WTC11 (cell line): Measurements from ENCODE around the gene EVA1C.

Experiments
- CREB1 ChIP-seq: sonication (generic); formaldehyde crosslinking; IDR thresholded peaks from 2 replicates; pipeline ENCODE4 v1.8.0; 2023; ENCODE audit warnings: mild to moderate bottlenecking, missing genetic modification reagents
- FOXJ3 ChIP-seq: sonication (generic); formaldehyde crosslinking; IDR thresholded peaks from 2 replicates; pipeline ENCODE4 v1.9.0; 2021; ENCODE audit warnings: missing genetic modification reagents, mild to moderate bottlenecking, borderline replicate concordance
- FOXP4 ChIP-seq: sonication (generic); formaldehyde crosslinking; IDR thresholded peaks from 2 replicates; pipeline ENCODE4 v1.8.0; 2022; ENCODE audit warnings: mild to moderate bottlenecking, missing genetic modification reagents
- HMGXB4 ChIP-seq: sonication (generic); formaldehyde crosslinking; IDR thresholded peaks from 2 replicates; pipeline ENCODE4 v1.8.1; 2023; ENCODE audit warnings: mild to moderate bottlenecking, moderate library complexity, missing genetic modification reagents
- NR3C1 ChIP-seq: sonication (generic); formaldehyde crosslinking; conservative IDR thresholded peaks from 2 replicates; pipeline ENCODE4 v1.8.1; 2023; ENCODE audit warnings: low read depth, mild to moderate bottlenecking, missing genetic modification reagents
- SOX15 ChIP-seq: fragments of 250-450 bp; sonication (Bioruptor Pico); IDR thresholded peaks from 2 replicates; pipeline ENCODE4 v1.9.0; 2021; ENCODE audit warnings: mild to moderate bottlenecking
- TF ChIP-seq, protein P1 (sequence below): fragments of 200-600 bp; IDR thresholded peaks from 2 replicates; pipeline ENCODE4 v1.8.0; 2022; ENCODE audit warnings: antibody characterized with exemption
- TF ChIP-seq, protein P2 (sequence below): sonication (generic); formaldehyde crosslinking; IDR thresholded peaks from 2 replicates; pipeline ENCODE4 v1.8.0; 2023; ENCODE audit warnings: mild to moderate bottlenecking, missing genetic modification reagents
- TF ChIP-seq, protein P3 (sequence below): sonication (generic); formaldehyde crosslinking; IDR thresholded peaks from 2 replicates; pipeline ENCODE4 v1.8.0; 2022; ENCODE audit warnings: mild to moderate bottlenecking, missing genetic modification reagents

DNA sequence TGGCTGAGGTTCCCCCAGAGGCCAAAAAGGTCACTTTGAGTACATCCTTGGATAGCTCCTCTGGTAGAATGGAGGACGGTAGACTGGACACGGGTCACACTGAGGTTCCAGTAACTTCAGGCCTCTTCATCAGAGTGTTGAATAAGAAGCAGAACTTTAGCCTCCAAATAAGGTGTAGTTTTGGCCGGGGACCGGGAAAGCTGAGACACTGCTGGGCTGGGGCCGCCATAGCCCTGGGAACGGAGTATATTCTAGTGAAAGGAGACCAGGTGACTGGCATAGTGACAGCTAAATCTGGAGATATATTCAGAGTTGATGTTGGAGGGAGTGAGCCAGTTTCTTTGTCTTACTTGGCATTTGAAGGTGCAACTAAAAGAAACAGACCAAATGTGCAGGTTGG, 84.1 kb downstream of the EVA1C start:
- TF ChIP-seq CREB1 (CRISPR knock-in tag) (no peak), HMGXB4 (CRISPR knock-in tag) (no peak), SOX15 (CRISPR knock-in tag) (no peak), FOXP4 (CRISPR knock-in tag) (no peak), FOXJ3 (no peak), NR3C1 (CRISPR knock-in tag) (no peak)
- TF ChIP-seq, protein P1, sequence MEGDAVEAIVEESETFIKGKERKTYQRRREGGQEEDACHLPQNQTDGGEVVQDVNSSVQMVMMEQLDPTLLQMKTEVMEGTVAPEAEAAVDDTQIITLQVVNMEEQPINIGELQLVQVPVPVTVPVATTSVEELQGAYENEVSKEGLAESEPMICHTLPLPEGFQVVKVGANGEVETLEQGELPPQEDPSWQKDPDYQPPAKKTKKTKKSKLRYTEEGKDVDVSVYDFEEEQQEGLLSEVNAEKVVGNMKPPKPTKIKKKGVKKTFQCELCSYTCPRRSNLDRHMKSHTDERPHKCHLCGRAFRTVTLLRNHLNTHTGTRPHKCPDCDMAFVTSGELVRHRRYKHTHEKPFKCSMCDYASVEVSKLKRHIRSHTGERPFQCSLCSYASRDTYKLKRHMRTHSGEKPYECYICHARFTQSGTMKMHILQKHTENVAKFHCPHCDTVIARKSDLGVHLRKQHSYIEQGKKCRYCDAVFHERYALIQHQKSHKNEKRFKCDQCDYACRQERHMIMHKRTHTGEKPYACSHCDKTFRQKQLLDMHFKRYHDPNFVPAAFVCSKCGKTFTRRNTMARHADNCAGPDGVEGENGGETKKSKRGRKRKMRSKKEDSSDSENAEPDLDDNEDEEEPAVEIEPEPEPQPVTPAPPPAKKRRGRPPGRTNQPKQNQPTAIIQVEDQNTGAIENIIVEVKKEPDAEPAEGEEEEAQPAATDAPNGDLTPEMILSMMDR = no peak
- TF ChIP-seq, protein P2, sequence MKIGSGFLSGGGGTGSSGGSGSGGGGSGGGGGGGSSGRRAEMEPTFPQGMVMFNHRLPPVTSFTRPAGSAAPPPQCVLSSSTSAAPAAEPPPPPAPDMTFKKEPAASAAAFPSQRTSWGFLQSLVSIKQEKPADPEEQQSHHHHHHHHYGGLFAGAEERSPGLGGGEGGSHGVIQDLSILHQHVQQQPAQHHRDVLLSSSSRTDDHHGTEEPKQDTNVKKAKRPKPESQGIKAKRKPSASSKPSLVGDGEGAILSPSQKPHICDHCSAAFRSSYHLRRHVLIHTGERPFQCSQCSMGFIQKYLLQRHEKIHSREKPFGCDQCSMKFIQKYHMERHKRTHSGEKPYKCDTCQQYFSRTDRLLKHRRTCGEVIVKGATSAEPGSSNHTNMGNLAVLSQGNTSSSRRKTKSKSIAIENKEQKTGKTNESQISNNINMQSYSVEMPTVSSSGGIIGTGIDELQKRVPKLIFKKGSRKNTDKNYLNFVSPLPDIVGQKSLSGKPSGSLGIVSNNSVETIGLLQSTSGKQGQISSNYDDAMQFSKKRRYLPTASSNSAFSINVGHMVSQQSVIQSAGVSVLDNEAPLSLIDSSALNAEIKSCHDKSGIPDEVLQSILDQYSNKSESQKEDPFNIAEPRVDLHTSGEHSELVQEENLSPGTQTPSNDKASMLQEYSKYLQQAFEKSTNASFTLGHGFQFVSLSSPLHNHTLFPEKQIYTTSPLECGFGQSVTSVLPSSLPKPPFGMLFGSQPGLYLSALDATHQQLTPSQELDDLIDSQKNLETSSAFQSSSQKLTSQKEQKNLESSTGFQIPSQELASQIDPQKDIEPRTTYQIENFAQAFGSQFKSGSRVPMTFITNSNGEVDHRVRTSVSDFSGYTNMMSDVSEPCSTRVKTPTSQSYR (CRISPR knock-in tag) = no peak
- TF ChIP-seq, protein P3, sequence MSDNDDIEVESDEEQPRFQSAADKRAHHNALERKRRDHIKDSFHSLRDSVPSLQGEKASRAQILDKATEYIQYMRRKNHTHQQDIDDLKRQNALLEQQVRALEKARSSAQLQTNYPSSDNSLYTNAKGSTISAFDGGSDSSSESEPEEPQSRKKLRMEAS (CRISPR knock-in tag) = no peak
